GM03348 (cell line): ENCODE results near the gene RPS6KA1.
A peak's percentile ranks its signal among the peaks of the same experiment; 100 is the strongest.
"Not testable (repeated sequence)": the region's sequence is repeated elsewhere in the genome, so short reads cannot be mapped to it uniquely, and the experiment has no call there.

Experiments used
- DNase-seq: peaks from one replicate; pipeline ENCODE4 v3.0.0; 2012; ENCODE audit warnings: low spot score

Gene RPS6KA1

DNA sequence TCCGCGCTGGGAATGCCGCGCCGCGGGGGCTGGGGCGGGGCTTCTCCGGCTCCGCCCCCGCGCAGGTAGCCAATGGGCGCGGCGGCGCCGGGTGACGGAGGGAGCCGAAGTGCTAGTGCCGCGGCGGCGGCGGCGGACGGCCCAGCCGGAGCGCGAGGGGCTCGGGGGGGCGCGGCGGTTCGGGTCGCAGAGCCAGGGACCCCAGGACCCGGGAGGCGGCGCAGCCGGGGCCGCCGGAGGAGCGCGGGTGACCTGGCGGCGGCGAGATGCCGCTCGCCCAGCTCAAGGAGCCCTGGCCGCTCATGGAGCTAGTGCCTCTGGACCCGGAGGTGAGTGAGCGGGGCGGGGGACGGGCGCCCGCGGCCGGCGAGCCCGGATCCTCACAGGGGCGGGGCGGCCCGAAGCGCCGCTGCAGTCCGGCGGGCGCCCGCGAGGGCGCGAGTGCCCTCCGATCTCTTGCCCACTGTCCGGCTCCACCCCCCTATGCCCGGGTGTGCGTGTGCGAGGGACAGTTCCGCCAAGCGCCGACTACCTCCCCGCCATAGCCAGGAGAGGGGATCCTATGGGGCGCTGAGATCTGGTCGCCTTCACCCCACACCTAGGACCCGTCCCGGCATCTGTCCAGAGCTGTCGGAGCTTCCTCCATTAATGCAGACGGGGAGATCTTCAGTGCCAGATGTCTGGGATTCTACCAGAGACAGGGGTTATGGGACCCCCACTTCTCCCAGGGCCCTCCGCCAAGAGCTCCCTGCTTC lies at the start of gene RPS6KA1:
Gene RPS6KA1 (plus strand): TSS at position 107 of the 755 bp plus-strand sequence. CDS start 160 bp downstream, at position 267.
- peak; percentile 93 for DNase-seq

DNA sequence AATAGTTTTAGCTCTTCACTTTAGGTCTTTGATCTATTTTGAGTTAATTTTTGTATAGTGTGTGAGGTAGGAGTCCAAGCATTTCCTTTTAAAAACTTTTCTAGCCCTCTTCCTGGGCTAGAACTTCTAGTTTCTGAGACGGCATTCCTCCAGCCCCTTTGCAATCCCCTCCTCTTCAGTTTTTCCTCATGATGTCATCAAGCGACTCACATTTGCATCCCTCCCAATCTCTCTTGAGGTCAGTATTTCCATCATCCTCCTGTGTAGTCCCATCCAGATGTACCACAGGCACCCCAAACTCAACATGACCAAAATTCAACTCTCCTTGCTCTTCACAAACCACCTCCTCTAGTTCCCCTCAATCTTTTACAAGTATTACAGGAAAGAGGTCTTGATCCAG lies 46.6 kb upstream of the RPS6KA1 start:
- peak; percentile 13 for DNase-seq

DNA sequence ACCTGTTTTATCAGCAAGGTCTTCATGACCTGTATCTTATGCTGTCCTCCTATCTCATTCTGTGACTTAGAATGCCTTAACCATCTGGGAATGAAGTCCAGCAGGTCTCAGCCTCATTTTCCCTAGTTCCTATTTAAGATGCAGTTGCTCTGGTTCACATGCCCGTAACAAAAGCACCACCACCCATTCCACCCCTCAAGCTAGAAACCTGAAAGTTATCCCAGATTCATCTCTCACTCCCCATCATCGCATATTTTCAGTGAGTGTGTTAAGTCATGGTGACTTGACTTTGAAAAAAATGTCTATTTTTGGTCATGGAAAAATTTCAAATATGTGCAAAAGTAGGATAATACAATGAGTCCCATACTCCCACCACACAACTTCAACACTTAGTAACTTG lies 45.6 kb upstream of the RPS6KA1 start:
- peak; percentile 35 for DNase-seq

DNA sequence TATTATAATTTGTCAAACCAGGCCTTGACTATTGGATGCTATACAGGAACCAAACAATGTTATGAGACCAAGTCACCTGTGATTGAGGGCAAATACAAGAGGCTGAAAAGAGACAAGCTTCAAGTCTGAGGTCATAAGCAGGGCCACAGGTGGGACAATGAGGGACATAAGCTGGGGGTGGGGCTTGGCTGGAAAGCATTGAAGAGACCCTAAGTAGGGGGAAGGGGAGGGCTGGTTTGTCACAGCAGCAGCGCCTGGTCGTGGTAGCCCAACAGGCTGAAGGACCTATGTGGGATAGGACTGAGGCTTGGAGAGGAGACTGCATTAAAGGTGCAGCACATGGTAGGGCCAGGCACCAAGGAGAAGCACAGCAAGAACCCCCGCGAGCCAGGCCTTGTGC lies 39.4 kb upstream of the RPS6KA1 start:
- DNase-seq = no peak

DNA sequence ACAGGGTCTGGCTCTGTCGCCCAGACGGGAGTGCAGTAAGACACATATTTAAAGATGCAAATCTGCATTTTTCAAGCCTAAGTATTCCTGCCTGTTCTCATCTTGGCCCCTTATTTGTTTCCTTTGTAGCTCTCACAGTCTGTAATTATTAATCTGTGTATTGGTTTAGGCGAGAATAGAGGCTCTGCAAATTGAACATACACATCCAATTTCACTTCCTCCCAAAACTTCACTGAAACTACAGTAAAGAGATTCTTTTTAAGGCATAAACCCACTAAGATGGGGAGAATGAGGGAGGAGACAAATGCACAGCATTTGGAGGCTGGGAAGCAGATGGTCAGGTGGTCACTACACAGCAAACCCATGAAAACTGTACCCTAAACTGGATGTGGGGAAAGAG lies 36.3 kb upstream of the RPS6KA1 start:
- no peak for DNase-seq

DNA sequence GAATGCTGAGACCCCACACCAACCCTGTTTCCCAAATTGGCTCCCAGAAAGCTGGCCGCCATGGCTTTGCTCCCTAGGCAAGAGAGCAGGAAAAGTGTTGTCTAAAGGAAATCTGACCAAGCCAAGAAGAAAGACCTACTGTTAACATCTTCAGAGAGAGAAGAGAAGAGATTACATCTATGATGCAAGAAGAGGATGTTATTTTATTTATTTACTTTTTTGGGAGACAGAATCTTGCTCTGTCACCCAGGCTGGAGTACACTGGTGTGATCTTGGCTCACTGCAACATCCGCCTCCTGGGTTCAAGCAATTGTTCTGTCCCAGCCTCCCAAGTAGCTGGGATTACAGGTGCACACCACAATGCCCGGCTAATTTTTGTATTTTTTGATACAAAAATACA lies 35.6 kb upstream of the RPS6KA1 start:
- no peak for DNase-seq

DNA sequence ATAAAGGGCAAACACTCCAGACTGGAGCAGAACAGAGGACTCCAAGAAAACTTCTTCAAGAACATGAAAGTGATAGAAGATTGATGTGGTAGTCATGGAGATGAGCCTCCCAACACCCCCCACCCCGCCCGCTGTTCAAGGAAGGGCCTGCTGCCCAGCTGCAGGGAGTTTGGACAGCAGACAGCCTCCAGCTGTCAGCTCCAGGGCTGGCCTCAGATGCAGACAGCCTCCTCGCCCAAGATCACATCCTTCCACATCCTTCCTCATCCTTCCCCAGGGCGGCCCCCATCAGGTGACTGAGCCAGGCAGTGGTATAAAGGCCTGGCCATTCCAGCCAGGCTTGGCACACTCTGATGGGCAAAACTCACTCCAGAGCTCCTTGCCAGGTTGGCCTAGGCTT lies 32.7 kb upstream of the RPS6KA1 start:
- no peak for DNase-seq

DNA sequence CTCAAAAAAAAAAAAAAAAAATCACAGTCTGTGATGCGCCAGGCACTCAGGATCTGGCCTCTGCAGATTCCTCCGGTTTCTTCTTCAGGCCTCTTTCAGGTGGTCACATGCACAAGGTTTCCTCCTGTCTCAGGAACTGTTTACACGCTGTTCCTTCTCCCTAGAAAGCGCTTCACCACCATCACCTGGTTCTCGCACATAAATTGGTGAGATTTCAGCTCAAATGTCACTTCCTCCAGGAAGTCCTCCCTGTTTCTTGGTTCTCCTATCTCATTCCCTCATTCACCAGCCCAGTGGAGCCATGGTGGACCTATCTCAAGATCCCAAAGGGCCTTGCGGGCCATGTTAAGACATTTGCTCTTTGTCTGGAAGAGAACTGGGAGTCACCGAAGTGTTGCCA lies 30.7 kb upstream of the RPS6KA1 start:
- no peak for DNase-seq

DNA sequence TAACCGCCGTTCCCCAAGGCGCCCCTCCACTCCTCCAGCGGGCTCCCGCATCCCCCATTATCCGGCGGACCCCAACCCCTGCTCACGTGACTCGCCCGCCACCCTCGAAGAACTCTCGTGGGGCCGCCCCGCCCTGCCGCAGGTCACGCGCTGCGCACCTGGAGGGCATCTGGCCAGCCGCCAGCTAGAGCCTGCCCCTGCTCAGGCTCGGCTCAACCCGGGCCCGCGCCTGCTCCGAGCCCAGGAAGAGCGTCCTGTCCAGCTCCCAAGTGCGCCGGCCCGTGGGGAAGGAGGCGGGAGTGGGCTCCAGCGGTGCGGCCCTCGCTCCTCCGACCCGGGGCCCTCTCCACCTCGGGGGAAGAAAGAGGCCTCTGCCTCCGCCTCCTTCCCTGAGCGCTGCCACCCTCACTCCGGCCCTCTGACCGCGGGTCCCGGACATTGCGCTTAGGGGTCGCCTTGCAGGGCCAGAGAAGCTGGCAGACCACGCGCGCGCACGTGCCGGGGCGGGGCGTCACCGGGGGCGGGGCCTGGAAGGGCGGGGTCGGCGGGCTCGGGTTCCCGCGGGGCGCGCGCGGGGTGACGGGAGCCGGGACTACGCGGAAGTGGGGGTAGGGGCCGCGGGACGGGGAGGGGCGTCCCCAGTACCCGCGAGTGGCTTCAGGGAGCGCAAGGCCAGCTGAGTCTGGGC lies 28.9 kb upstream of the RPS6KA1 start:
- DNase-seq = peak; percentile 95

DNA sequence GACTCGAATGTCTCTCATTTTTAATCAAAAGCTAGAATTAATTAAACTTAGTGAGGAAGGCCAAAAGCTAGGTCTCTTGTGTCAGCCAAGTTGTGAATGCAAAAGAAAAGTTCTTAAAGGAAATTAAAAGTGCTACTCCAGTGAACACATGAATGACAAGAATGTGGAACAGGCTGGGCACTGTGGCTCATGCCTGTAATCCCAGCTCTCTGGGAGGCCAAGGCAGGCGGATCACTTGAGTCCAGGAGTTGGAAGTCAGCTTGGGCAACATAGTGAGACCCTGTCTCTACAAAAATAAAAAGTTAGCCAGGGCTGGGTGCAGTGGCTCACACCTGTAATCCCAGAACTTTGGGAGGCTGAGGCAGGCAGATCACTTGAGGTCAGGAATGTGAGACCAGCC lies 18.9 kb upstream of the RPS6KA1 start:
- not testable (repeated sequence) for DNase-seq

DNA sequence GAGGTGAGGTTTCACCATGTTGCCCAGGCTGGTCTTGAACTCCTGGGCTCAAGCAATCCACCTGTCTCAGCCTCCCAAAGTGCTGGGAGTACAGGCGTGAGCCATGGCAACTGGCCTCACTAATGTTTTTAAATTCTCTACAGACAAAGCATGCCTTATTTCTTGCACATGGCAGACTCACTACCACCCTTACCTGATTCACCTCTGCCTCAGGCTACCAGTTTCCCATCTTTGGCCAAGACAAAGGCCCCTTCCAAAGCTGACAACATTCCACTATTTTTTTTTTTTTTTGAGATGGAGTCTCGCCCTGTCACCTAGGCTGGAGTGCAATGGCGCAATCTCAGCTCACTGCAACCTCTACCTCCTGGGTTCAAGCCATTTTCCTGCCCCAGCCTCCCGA lies 13.7 kb upstream of the RPS6KA1 start:
- DNase-seq = not testable (repeated sequence)

DNA sequence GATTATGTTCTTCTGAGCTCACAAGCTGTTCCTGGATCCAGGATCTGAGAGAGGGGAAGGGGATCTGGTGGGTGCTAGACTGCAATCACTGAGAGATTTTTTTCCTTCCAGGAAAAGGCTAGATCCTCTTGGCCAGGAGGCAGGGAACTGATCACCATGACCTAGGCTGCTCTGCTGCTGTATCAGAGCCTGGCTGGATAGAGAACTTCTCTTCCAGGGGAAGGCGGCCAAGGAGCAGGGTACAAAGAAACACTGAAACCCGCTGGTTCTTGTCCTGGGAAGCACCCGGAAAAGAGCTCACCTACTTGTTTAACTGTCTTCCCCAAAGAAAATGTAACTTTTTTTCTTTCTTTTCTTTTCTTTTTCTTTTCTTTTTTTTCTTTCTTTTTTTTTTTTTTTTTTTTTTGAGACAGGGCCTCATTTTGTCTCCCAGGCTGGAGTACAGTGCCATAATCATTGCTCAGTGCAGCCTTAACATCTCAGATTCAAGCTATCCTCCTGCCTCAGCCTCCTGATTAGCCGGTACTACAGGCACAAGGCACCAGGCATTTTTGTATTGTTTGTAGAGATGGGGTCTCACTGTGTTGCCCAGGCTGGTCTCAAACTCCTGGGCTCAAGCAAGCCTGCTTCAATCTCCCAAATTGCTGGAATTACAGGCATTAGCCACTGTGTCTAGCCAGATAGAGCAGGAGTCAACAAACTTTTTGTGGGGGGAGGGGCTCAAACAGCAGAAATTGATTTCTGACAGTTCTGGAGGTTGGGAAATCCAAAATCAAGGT lies 12.4 kb upstream of the RPS6KA1 start:
- DNase-seq = no peak

DNA sequence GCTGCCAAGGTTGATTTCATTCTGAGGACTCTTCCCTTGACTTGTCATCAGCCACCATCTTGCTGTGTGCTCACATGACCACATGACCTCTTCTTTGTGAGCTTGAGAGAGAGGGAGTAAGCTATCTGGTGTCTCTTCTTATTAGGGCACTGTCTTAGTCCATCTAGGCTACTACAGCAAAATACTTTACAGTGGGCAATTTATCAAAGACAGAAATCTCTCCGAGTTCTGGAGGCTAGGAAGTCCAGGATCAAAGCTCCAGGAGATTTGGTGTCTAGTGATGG lies 11.9 kb upstream of the RPS6KA1 start:
- DNase-seq = no peak

DNA sequence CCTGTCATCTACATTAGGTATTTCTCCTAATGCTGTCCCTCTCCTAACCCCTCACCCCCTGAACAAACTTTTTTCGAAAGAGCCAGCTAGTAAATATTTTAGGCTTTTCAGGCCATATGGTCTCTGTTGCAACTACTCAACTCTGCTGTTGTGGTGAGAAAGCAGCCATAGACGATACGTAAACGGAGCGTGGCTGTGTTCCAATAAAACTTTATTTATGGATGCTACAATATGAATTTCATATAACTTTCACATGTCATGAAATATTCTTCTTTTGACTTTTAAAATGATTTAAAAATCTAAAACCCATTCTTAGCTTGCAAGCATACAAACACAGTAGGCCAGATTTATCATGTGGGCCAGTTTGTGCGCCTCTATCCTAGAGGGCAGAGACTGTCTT lies 11.2 kb upstream of the RPS6KA1 start:
- no peak for DNase-seq

DNA sequence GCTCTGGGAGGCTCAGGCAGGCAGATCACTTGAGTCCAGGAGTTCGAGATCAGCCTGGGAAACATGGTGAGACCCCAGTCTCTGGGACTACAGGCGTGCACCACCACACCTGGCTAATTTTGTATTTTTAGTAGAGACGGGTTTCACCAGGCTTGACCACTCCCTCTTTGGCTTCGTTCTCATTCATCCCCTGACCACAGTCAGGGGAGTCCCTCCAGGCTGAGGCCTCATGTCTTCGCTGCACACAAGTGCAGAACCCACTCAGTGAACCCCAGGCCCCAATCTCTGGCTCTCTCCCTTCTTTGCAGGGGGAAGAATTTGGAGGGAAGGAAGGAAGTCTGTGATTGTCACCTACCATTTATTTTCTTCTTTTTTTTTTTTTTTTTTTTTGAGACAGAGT lies 9.2 kb upstream of the RPS6KA1 start:
- DNase-seq = no peak

DNA sequence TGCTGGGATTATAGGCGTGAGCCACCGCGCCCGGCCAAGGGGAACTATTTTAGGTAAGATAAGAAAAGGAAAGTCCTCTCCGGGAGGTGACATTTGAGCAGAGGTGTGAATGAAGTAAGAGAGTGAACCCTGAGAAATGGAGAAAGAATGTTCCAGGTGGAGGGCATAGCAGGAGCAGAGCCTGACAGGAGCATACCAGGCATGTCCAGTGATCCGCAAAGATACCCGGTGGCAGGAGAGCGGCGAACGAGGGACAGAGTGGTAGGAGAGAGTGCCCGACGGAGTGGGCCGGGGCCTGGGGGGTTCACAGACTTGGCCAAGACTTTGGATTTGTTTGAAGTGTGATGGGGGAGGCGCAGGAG lies 7.9 kb upstream of the RPS6KA1 start:
- DNase-seq = no peak

DNA sequence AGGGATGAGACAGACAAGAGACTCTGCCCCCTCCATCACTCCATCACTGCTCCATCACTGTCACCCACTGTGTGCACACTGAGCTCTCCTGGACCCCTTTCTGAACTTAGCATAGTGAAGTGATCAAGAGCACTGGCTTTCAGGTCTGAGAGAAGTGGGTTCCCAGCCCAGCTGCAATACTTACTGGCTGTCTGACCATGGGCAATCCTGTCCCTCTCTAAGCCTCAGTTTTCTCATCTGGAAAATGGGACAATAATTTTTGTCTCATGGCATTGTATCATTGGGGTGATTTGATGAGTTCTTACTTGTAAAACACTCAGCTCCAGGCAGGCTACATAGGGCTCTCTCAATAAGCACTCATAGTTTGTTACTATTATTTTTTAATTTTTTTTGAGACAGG lies 7.5 kb upstream of the RPS6KA1 start:
- no peak for DNase-seq

DNA sequence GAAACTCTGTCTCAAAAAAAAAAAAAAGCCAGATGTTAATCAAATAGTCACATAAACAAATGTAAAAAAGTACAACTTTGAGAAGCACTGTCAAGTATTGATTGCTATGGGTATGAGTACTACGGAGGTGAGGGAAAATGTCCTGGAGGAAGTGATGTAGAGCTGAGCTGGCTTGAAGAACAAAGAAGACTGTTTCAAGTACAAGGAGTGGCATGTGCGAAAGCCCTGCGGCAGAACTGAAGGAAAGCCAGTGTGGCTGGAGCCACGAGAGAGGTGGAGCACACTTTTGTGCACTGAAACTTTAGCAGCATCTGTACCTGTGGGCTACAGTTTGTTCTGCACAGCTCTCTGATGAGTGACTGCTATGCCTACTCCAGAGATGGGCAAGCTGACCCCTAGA lies 5.4 kb upstream of the RPS6KA1 start:
- DNase-seq = no peak

DNA sequence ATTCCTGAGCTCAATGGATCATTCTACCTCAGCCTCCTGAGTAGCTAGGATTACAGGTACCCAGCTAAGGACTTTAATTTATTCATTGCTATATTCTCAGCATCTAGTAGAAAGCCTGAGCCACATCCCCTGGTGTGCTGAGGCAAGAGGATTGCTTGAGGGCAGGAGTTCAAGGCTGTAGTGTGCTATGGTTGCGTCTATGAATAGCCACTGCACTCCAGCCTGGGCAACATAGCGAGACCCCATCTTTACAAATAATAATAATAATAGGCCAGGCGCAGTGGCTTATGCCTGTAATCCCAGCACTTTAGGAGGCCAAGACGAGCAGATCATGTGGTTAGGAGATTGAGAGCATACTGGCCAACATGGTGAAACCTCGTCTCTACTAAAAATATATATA lies 3.3 kb upstream of the RPS6KA1 start:
- DNase-seq = no peak

DNA sequence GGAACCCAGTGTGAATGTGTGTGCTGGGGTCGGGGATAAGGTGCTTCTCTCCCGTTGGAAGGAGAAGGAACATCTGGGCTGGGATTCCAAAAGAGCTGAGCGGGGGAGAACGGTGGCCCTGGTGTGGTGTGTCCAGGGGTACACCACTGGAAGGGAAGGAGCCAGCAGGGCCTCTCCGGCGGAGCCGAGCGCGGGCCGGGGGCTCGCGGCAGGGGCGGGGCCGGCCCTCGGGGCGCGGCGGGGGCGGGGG lies 231 bp upstream of the RPS6KA1 start:
- no peak for DNase-seq

DNA sequence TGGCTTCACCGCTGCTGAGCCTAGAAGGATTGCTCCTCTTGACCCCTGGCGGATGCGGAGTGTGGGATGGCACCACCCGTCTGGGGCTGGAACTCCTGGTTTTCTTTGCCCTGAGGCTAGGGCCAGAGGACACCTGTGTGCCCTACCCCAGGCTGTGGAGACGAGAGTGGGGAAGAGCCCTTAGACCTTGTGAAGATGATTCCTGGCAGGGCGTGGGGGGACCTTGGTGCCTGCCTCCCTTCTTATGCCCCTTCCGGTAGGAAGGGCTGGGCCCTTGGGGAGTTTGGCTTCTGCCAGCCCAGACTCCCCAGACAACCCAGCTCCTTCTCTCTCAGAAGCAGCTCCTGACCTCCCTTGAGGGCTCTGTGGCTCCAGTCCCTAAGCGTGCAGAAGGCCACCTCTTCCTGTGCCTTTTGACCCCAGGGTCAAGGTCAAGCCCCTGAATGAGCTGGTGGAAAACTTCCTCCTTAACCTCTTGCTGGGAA lies 891 bp downstream of the RPS6KA1 start:
- peak; percentile 7 for DNase-seq

DNA sequence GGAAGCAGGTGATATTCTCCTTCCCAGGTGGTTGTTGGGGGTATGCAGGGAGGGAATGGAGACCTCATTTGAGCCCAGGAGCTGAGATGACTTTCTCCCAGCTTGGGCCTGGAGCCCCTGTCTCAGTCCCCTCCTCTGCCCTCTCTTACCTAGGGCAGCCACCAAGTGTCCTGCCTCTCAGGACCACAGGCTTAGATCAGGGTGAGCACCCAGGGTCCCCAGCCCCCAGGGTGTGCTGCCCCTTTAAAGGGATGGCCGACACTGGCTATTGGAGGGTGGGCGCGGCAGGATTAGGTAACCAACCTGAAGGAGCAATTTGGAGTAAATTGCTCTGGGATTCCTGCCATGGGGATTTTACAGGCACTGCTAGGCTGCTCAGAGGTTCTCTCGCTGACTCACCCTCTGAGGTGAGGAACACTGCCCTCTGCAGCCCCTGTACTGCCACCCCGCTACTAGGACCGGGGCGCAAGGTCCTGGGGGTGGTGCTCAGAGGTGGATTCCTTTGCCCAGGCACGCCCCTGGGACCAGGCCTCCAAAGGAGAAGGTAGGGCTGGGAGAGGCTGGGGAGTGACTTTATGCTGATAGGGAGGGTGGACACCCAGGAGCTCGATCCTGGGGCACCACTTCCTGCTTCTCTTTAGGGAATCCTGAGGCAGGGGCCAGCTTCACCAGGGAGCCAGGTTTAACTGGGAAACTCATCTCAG lies 1.5 kb downstream of the RPS6KA1 start:
- DNase-seq = peak; percentile 37

DNA sequence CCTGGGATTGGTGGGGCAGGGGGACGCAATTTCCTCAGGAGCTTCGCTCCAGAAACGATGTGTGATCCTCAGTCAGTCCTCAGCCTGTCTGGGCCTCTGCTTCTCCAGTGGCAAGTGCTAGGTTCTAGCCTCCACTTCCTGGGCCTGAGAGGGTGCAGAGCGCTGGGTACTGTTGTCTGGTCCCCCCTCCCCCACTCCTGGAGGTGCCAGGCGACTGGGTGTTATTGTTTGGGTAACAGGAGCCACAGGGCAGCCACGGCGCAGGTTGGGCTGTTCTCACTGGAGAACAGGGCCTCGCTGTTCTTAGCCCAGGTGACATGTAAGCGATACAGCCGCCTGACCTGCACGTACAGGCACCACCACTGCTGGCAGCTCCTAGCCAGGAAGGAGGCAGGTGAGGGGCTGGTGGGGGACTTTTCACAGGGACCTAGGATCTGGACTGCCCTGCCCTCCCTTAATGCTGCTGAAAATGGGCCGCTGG lies 2.1 kb downstream of the RPS6KA1 start:
- no peak for DNase-seq
